Caco-2 (cell line): ENCODE measurements around the gene COA1. TPM values are rescaled to one million over a fixed set of nuclear protein-coding genes. Genes with fewer than 3 reads are reported as not detected.

Experiments used
- BruUV-seq: library from RNA; stranded (reverse); fragments of 400-500 nt; replicated peaks from 2 replicates; lab custom pipeline; 2021; lab: Mats Ljungman, UMichigan
- CTCF ChIA-PET: fragments of 300-600 bp; sonication (Branson Sonifier 250); formaldehyde crosslinking; loops from one replicate; lab custom pipeline; 2022; ENCODE audit warnings: antibody characterized with exemption; lab: Charles Lee
- POLR2A ChIA-PET: fragments of 300-600 bp; sonication (Branson Sonifier 250); formaldehyde crosslinking; loops from one replicate; lab custom pipeline; 2022; ENCODE audit warnings: antibody characterized with exemption; lab: Charles Lee
- DNase-seq, 2 experiments: peaks; one replicate each; pipeline versions ENCODE4 v3.0.0 to v3.0.0-alpha.2; 2020 to 2022
- H3K27me3 ChIP-seq: replicated peaks from 2 replicates; pipeline ENCODE4 v1.6.0; 2011; ENCODE audit warnings: low read length; ENCODE audit not compliant: control insufficient read depth, insufficient read depth
- H3K36me3 ChIP-seq: 2 replicates; pipeline ENCODE4 v1.5.1; 2011; ENCODE audit warnings: low read length; ENCODE audit not compliant: control insufficient read depth, insufficient read depth
- H3K4me1 ChIP-seq: fragments of 250-450 bp; sonication (Bioruptor Pico); 2 replicates; pipeline ENCODE4 v1.5.1; 2020; ENCODE audit warnings: mild to moderate bottlenecking
- H3K4me3 ChIP-seq: 2 replicates; pipeline ENCODE4 v1.5.1; 2011; ENCODE audit warnings: low read depth, mild to moderate bottlenecking, control low read depth, low read length
- H3K9me3 ChIP-seq: fragments of 250-450 bp; sonication (Bioruptor Pico); 2 replicates; pipeline ENCODE4 v1.5.1; 2020; ENCODE audit warnings: mild to moderate bottlenecking, moderate library complexity
- H3K27ac Mint-ChIP-seq: one replicate; pipeline ENCODE4 v1.8.0; 2022; ENCODE audit warnings: mixed read lengths; ENCODE audit not compliant: unreplicated experiment
- H3K27me3 Mint-ChIP-seq: one replicate; pipeline ENCODE4 v1.8.0; 2022; ENCODE audit warnings: mixed read lengths; ENCODE audit not compliant: insufficient read depth, unreplicated experiment
- H3K36me3 Mint-ChIP-seq: one replicate; pipeline ENCODE4 v1.8.0; 2022; ENCODE audit warnings: mild to moderate bottlenecking, mixed read lengths; ENCODE audit not compliant: insufficient read depth, unreplicated experiment
- H3K4me1 Mint-ChIP-seq: one replicate; pipeline ENCODE4 v1.8.0; 2022; ENCODE audit warnings: low read depth, mixed read lengths; ENCODE audit not compliant: unreplicated experiment
- H3K4me3 Mint-ChIP-seq: one replicate; pipeline ENCODE4 v1.8.0; 2022; ENCODE audit warnings: mild to moderate bottlenecking, moderate library complexity, mixed read lengths; ENCODE audit not compliant: unreplicated experiment
- H3K9me3 Mint-ChIP-seq: one replicate; pipeline ENCODE4 v1.8.0; 2022; ENCODE audit warnings: mixed read lengths; ENCODE audit not compliant: unreplicated experiment
- intact Hi-C: fragments of 100-400 bp; cut with micrococcal nuclease; formaldehyde crosslinking; loops from one replicate; pipeline ENCODE4 v1.10.0; 2022; ENCODE audit not compliant: unreplicated experiment
- total RNA-seq: library from RNA; stranded (reverse); gene quantifications from 2 replicates; pipeline ENCODE4 v1.2.3, GENCODE V29; 2022
- TF ChIP-seq, protein P1 (sequence below), 2 experiments: fragments of 200-600 bp in 1 of 2; IDR thresholded peaks; 1 replicate in 1 of 2; 2 replicates in 1 of 2; pipeline versions ENCODE4 v1.5.1 to v1.8.0; 2011 to 2022; ENCODE audit warnings: antibody characterized with exemption in 1 of 2, control low read depth in 1 of 2, inconsistent platforms in 1 of 2, low read depth in 1 of 2, low read length in 1 of 2, mild to moderate bottlenecking in 1 of 2, moderate library complexity in 1 of 2; ENCODE audit not compliant: insufficient read depth in 1 of 2, severe bottlenecking in 1 of 2, unreplicated experiment in 1 of 2

Gene COA1
- total RNA-seq, 1 experiment from 2014 or later: 94.7 TPM

- intact Hi-C loops: no loop called here
- Histone ChIP-seq H3K4me3 (no peak overlapping the region), H3K27me3 (no peaks in the 10 kb centered on the region), H3K36me3 (no peaks in the 10 kb centered on the region), H3K4me1 (no peaks in the 10 kb centered on the region), H3K9me3 (no peaks in the 10 kb centered on the region)
- Mint-ChIP-seq H3K36me3 (no peaks in the 10 kb centered on the region), H3K27me3 (peaks cover 6% of the 10 kb centered on the region), H3K27ac (no peak overlapping the region), H3K9me3 (no peaks in the 10 kb centered on the region), H3K4me3 (no peak overlapping the region), H3K4me1 (no peaks in the 10 kb centered on the region)
- TF ChIP-seq, protein P1, sequence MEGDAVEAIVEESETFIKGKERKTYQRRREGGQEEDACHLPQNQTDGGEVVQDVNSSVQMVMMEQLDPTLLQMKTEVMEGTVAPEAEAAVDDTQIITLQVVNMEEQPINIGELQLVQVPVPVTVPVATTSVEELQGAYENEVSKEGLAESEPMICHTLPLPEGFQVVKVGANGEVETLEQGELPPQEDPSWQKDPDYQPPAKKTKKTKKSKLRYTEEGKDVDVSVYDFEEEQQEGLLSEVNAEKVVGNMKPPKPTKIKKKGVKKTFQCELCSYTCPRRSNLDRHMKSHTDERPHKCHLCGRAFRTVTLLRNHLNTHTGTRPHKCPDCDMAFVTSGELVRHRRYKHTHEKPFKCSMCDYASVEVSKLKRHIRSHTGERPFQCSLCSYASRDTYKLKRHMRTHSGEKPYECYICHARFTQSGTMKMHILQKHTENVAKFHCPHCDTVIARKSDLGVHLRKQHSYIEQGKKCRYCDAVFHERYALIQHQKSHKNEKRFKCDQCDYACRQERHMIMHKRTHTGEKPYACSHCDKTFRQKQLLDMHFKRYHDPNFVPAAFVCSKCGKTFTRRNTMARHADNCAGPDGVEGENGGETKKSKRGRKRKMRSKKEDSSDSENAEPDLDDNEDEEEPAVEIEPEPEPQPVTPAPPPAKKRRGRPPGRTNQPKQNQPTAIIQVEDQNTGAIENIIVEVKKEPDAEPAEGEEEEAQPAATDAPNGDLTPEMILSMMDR (IDR thresholded peaks at IDR 0.05; ENCODE audit: insufficient read depth in 1 of 2, low read depth in 1 of 2, low read length in 1 of 2, severe bottlenecking in 1 of 2, unreplicated experiment in 1 of 2): no peak
- ChIA-PET CTCF (no interaction called here), POLR2A (no interaction called here)
- no TSS peak for BruUV-seq
- no peak for DNase-seq
Observed at GRCh38 chr7:43753271-43753810, 24.0 kb upstream of the COA1 start.

DNA sequence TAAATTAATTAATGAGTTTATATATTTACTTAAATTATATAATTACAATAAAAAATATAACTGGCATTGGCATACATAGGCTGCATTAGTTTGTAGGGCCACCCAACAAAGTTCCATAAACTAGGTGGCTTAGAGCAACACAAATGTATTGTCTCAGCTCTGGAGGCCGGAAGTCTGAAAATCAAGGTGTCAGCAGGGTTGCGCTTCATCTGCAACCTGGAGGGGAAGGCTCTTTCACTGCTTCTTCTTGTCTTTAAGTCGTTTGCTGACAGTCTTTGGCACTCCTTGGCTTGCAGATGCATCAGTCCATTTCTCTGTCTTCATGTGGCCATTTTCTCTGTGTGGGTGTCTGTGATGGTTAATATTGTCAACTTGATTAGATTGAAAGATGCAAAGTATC is 23.1 kb upstream of the COA1 start:
- intact Hi-C loops: no loop called here
- Histone ChIP-seq H3K36me3 (no peaks in the 10 kb centered on the region), H3K4me3 (no peak overlapping the region), H3K4me1 (no peaks in the 10 kb centered on the region), H3K9me3 (no peaks in the 10 kb centered on the region), H3K27me3 (no peaks in the 10 kb centered on the region)
- Mint-ChIP-seq H3K27ac (no peak overlapping the region), H3K4me1 (no peaks in the 10 kb centered on the region), H3K4me3 (no peak overlapping the region), H3K36me3 (no peaks in the 10 kb centered on the region), H3K9me3 (no peaks in the 10 kb centered on the region), H3K27me3 (peaks cover 6% of the 10 kb centered on the region)
- DNase-seq: no peak
- CTCF ChIA-PET: no interaction called here
- TF ChIP-seq, protein P1 (IDR thresholded peaks at IDR 0.05; ENCODE audit: insufficient read depth in 1 of 2, low read depth in 1 of 2, low read length in 1 of 2, severe bottlenecking in 1 of 2, unreplicated experiment in 1 of 2): no peak
- BruUV-seq: no TSS peak
- POLR2A ChIA-PET: no interaction called here

DNA sequence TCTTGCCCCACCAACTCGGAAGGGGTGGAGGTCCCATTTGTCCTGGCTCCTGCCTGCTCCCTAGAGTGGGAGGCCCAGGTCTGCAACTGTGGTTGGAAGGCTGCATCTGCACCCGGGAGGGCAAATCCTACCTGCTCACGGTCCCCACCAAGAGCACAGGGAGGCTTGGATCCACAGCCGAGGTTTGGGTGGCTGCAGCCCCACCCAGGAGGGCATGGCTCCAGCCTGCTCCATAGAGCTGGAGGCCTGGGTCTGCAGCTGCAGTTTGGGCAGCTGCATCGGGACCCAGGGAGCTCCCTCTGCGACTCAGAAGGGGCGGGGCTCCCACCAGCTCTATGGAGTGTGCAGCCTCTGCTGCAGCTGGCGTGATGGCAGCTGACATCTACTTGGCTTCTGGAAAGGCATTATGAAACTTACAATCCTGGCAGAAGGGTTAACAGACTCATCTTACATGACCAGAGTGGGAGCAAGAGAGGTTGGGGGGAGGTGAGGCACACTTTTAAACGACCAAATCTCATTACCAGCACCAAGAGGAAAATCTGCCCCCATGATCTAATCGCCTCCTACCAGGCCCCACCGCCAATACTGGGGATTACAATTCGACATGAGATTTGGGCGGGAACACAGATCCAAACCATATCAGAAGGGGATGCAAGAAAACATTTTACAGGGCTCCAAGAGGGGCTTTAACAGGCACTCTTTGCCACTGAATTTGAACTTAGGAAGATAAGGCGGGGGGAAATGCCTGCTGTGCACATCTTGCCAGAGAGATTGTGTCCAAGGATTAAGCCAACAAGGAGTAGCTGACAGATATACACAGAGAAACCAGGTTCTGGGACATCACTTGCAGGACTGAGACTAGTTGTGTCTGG is 20.9 kb upstream of the COA1 start:
- H3K9me3 ChIP-seq: no peaks in the 10 kb centered on the region
- H3K27ac Mint-ChIP-seq: no peak overlapping the region
- H3K36me3 ChIP-seq: no peaks in the 10 kb centered on the region
- TF ChIP-seq, protein P1 (IDR thresholded peaks at IDR 0.05; ENCODE audit: insufficient read depth in 1 of 2, low read depth in 1 of 2, low read length in 1 of 2, severe bottlenecking in 1 of 2, unreplicated experiment in 1 of 2): no peak
- H3K4me3 Mint-ChIP-seq: no peak overlapping the region
- no peak for DNase-seq
- intact Hi-C loops: no loop called here
- no peaks in the 10 kb centered on the region for H3K4me1 Mint-ChIP-seq
- no peak overlapping the region for H3K4me3 ChIP-seq
- BruUV-seq: no TSS peak
- H3K36me3 Mint-ChIP-seq: no peaks in the 10 kb centered on the region
- peaks cover 5% of the 10 kb centered on the region for H3K27me3 Mint-ChIP-seq
- ChIA-PET CTCF (interaction anchor here (0.6 kb wide), 1 partner anchor 7 kb away, joined by 3 read pairs; no protein-coding TSS in a partner anchor), POLR2A (no interaction called here)
- H3K27me3 ChIP-seq: no peaks in the 10 kb centered on the region
- H3K9me3 Mint-ChIP-seq: no peaks in the 10 kb centered on the region
- H3K4me1 ChIP-seq: no peaks in the 10 kb centered on the region
